ENCODE data around the gene INO80E.

Gene INO80E

DNA sequence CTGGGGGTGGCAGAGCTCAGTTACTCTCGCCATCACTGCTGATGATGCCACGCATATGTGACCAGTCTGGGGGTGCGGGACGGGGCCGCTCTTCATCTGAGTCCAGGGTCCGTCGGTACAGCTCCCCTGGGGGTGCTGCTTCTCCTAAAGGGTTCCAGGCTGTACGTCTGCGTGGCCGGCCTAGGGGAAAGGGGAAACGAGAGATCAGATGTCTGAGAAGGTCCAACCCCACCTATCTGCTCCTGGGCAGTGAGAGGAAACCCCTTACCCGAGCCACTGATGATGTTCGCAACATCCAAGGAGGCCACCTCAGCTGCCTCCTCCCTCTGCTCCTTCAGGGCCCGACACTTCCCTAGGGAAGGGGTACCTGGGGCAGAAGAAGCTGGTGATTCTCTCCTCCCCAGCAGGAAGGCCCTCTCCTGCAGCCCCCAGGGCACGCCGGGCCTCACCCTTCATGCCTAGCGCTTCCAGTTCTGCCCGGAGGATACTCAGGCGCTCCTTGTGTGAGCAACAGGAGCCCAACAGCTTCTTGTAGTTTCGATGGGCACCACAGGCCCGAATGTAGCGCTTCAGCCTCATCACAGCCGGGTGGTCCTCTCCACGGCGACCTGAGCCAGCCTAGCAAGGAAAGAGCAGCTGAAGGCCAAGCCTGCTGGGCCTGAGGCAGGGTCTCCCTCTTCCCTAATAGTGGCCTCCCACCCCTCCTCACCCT, 2.7 kb upstream of the INO80E start:
- no peak for DNase-seq (ENCODE audit: low read depth)

DNA sequence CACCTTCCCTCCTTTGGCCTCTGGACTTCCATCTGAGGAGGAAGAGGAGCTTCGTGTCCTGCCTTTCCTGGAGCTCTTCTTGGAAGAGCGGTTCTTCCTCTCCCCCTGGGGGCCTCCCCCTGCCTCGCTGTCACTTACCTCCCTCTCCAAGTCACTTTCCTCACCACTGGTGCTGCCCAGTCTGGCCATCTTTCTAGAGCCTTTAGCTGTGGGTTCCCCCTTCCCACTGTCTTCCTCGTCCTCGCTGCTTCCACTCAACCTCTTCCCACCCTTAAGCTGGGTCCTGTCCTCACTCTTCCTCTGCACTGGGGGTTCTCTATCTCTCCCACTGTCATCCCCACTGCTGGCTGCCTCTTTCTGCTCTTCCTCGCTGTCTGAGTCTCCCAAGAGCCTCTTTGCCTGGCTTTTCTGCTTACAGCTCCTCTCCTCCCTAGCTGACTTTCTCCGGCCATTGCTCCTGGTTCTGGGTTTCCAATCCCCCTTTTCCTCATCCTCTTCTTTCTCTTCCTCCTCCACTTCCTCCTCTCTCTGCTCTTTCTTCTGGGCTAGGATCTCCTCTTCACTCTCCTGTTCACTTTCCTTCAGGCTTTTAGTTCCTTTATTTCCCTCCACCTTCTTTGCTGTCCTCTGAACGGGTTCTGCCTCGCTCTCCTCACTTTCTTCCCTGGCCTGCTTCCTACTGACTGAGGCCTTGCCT, 2.0 kb upstream of the INO80E start:
- DNase-seq (ENCODE audit: low read depth): no peak

DNA sequence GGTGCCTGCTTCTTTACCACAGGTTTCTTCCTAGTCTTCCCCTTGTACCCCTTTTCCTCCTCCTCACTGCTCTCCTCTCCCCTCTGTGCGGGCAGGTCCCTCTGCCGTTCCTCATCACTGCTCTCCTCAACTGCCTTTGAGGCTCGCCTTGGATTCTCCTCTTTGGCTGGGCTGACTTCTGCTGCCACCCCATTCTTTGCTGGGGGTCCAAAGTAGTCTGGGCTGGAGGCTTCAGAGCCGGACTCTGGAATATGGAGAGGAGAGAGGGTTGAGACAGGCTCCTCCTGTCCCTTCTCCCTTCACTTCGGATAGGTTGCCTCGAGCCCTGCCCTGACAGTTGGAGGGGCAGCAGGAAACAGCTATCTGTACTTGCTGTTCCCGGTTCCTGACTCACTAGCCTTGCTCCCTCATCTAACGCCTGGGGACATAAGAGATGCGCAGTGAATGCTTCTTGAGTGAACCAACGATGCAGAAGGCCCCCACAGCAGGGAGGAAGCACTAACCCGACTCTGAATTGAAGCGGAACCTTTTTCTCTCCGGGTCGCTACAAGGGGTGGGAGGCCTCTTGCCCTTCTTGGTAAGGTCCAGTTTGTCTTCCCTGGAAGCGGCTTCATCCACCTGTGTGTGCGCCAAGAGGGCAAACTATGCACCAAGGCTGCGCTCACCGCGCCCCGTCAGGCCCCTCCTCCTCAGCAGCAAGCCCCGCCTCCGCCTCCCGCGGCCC, 1.3 kb upstream of the INO80E start:
- no peak for DNase-seq (ENCODE audit: low read depth)

DNA sequence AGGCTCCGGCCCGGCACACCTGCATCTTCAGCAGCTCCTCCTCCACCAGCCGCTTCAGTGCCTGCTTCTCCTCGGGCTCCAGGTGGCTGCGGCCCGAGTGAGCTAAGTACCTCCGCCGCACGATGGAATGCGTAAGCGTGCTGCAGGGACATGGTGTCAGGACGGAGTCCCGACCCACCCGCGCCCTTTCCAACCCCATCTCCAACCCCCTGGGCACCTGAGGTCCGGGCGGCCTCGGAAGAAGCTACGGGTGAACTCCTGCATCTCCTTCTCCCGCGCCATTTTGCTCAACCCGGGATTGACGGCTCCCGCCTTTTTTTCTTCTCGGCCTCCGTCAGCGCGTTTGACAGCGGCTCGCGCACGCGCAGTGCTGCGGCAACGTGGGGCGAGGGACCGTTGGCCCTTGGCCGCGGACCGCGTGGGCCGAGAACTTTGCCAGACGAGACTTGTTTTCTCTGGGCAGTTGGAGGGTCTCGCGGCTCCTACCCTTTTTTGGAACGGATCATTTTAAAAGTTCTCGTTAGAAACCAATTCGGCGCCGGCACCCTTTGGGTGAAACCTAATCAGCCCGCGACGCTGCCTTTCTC, 624 bp upstream of the INO80E start, which contains the start of gene HIRIP3:
TSS of gene HIRIP3 (minus strand) at position 294 of the 587 bp plus-strand sequence. CDS start at position 282, 12 bp downstream.
- no peak for DNase-seq (ENCODE audit: low read depth)

DNA sequence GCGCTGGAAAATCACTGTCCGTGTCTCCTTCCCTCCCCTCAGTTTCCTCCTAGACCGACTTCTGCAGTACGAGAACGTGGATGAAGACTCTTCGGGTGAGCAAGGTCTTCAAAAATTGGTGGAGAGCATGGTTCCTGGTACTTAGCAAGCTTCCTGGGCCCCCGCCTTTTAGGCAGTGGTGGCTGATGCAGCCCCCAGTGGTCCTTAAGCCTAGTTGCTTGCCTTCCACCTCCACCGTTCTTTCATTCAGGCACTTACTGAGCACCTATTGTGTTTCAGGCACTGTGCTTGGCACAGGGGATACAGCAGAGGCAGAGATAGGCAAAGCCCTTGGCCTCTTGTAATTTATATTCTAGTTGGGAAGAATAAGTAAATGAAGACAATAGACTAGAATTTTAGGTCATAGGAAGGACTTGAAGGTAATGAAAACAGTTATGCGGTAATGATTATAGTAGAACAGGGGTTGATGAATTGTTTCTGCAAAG, 767 bp downstream of the INO80E start:
- DNase-seq (ENCODE audit: low read depth): no peak

DNA sequence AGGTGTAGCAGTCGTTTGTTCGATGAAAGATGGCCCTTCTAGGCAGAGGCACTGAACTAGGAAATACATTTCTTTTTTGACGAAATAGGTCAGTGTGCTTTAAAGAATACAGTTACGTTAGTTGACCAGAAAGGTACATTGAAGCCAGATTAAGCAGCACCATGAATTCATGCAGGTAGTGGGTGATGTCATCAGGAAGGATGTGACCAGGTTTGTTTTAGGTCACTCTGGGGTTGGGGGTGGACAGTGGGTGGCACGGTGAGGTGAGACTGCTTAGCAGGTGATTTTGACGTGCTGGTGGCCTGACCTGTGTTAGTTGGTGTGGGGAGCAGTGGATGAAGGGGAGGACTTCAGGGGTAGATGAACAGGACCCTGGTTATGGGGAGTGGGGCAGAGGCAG, 3.6 kb downstream of the INO80E start:
- no peak for DNase-seq (ENCODE audit: low read depth)

DNA sequence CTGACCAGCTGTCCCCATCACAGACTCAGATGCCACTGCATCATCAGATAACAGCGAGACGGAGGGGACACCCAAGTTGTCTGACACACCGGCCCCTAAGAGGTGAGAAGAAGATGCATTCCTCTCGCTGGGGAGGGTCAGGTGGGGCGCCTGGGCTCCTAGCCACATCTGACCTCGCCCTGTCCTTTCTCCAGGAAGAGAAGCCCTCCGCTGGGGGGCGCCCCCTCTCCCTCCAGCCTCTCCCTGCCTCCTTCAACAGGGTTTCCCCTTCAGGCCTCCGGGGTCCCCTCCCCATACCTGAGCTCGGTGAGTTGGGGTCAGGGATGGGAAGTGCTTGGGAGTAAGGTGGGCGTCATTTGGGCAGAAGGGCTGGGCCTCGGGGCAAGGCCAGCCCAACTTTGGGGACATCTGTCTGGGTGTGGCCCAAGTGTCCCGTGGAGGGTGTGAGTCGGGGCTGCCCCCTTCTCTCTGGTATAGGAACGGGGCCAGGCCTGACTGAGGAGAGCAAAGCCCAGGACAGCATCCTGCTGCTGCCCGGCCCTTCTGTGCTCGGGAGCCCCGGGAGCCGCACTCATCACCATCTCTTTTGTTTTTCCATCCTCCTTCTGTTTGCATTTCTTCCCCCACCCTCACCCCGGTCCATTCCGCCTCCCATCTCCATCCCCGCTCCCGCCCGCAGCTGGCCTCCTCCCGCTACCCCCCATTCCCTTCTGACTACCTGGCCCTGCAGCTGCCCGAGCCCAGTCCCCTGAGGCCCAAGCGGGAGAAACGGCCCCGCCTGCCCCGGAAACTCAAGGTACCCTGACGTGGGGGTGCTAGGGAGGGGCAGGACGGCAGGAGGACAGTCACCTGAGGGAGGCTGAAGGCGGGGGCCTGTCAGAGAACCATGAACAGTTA, 4.9 kb downstream of the INO80E start:
- no peak for DNase-seq (ENCODE audit: low read depth)

DNA sequence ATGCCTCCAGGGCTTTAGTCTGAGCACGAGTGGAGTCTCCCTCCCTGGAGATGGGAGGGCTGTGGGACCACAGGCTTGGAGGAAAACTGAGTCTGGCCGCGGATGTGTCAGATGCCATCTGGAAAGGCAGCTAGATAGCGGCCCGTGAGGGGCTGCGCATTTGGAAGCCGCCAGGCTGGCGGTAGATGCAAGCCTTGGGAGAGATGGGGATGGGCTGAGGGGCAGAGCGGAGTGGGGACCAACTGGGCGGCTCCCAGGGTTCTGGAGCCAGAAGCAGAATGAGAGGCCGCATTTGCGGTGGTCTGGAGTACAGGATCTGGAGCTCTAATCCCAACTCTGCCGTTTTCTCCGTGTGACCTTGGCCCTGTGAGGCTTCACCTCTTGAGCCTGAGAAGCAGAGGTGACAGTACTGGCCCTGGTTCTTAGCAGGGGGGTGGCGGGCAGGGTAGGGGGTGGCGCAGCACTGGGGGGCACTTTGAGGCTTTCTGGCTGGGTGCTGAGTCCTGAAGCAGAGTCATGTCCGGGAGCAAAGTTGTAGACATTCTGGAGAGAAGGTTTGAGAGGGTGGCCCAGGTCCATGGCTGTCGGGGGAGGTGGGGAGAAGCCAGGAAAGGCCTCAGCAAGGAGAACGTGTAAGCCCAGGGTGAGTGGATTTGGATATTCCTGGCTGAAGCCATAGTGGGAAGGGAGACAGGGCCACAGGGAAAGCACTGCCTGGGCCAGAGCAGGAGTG, 6.7 kb downstream of the INO80E start:
- no peak for DNase-seq (ENCODE audit: low read depth)

DNA sequence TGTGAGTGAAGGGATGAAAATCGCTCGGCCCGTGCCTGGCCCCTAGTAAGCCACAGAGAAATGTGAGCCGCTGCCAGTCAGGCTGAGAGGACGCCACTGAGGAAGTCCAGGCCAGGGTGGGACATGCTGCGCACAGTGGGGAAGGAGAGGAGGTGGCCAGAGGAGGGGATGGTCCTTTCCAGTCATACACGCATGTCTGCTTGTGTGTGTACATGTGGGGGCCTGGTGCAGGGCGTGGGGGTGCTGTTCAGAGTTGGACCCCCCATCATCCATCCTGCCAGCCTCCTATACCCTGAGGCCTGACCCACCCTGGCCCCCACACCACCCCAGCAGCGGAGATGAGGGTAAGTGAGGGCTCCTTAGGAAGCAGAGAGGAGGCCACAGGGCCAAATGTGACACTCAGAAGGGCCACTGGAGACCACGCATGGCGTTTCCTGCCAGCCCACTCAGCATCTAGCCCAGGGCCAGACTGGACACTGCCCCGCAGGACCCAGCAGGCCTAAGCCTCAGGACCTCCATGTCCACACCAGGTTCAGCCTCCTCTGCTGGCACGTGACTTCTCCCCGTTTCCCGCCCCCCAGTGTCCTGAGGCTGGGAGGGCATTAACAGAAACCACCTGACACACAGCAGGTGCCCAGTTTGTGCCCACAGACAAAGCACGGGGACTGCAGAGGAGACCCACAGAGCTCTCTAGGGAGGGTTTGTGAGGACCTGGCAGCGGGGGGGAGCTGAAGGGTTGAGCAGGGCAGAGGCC, 7.8 kb downstream of the INO80E start:
- no peak for DNase-seq (ENCODE audit: low read depth)

DNA sequence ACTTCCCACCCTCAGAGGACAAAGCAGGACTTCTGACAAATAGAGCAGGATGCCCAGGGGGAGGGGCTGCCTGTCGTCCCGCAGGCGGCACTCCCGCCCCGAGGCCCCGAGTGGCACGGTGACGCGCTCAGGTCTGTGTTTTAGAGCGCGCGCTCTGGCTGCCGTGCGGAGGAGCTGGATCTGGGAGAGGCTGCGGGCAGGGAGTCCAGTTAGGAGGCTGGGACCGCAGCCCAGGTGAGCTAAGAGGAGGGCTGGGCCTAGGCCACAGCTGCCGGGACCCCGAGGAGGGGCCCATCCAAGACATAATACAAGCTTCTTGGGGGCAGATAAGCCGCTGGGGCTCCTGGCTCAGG, 8.4 kb downstream of the INO80E start:
- no peak for DNase-seq (ENCODE audit: low read depth)

DNA sequence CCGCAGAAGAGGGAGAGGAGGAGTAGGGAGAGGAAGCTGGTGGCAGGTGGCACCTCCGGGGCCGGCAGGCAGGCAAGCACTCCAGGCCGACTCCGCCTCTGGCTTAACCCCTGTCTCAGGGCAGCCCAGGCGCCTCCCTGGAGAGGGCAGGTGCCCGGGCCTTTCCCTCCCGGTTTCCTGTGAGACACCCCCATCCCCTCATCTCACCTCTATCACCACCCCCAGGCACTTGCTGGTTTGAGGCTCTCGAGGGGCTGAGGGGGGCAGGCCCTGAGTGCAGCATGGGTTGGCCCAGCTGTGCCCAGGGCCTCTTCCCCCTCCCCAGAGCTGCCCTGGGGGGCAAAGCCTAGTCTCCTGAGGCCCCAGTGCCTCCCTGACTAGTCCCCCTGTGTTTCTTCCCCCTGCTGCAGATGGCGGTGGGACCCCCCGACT, 8.8 kb downstream of the INO80E start:
- DNase-seq (ENCODE audit: low read depth): no peak

DNA sequence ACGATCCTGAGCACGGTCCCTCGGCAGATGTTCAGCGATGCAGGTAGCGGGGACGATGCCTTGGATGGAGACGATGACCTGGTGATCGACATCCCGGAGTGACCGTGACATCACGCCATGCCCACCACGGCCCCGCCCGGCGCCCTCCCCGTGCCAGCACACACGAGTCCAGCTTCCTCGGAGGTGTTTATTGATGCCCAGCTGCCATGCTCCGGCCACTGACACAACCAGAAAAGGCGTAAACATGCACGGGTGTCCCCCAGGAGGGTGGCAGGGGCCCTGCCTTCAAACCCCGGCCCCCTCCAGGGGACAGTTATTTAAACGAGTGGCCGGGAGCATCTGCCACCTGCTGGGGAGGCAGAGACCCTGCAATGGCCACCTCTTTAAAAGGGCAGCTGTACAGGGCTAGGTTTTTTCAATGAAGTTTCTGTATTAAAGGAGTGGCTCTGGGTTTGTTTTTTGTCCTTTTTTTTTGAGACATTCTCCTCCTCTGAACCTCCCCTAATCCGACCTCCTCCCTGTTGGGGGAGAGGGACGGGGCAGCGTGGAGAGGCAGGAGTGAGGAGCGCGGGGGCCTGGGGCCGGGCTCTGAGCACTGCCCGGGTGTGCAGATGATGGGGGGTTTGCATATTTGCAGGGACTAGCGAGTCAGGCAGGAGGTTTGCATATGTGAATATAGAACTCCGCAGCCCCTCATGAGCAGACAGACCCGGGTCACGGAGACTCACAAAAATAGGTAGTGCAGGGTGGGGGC, 9.5 kb downstream of the INO80E start:
- DNase-seq (ENCODE audit: low read depth): no peak

DNA sequence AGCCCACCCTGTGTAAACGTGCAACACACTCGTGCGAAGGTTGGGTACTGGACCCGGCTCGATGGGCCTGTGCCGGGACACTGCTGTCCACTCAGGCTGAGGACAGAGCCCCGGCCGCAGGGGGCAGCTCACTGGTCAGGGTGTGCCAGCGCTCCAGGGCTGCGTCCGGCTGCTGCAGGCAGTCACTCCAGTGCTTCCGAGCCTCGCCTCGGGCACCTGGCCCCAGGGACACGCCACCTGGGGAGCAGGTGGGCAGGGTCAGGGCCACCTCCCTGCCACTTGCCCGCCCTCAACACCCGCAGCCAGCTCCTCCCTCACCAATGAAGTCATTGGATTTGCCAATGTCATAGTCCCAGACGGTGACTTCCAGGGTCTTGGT, 10.0 kb downstream of the INO80E start:
- no peak for DNase-seq (ENCODE audit: low read depth)

DNA sequence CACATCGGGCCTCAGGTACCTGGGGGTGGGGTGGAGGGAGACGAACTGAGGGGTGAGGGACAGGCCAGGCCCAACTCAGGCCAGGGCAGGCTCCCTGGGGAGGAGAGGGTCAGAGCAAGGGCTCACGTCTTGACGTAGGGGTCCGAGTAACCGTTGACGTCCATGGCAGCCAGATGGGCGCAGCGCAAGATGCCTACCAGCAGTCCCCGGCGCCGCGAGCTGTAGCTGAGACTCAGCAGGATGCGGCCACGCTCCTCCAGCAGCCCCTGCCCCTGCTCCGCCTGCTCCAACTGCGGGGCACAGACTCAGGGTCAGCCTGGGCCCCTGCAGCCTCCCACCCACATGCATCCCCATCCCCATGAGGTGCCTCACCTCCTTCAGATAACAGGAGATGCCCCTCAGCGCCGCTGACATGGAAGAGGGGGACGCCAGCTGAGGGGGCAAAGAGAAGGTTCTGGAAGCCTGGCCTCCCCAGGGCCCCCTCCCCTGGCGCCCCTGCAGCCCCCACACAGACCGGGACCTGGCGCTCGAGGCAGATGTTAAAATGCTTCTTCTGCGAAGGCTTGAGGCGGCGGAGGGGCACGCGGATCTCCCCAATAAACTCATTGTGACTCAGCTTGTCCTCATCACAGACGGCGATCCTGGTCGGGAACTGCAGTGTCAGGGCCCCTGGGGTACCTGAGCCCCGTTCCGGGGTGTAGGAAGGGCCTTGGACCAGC, 10.8 kb downstream of the INO80E start:
- no peak for DNase-seq (ENCODE audit: low read depth)

DNA sequence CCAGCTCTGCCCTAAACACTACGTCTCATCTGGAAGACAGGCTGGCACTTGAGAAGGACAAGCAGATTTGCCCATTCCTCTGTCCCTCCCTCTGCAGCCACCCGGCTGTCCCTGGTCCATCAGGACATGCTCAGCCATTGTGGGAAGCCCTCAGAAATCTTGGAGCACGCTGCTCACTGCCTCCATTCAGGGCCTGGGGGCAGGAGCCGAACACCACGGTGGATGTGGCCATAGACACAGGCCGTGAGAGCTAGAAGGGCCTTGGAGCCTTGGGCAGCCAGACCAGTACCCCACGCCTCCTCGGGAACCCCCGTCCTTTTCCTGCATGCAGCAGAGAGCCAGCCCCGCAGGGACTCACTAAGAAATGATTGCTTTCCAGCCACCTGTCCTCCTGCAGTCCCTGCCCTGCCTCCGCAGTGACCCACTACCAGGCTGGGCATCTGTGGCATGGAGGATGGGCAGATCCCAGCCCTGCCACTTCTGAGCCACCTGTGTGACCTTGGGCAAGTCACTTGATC, 11.4 kb downstream of the INO80E start:
- no peak for DNase-seq (ENCODE audit: low read depth)

DNA sequence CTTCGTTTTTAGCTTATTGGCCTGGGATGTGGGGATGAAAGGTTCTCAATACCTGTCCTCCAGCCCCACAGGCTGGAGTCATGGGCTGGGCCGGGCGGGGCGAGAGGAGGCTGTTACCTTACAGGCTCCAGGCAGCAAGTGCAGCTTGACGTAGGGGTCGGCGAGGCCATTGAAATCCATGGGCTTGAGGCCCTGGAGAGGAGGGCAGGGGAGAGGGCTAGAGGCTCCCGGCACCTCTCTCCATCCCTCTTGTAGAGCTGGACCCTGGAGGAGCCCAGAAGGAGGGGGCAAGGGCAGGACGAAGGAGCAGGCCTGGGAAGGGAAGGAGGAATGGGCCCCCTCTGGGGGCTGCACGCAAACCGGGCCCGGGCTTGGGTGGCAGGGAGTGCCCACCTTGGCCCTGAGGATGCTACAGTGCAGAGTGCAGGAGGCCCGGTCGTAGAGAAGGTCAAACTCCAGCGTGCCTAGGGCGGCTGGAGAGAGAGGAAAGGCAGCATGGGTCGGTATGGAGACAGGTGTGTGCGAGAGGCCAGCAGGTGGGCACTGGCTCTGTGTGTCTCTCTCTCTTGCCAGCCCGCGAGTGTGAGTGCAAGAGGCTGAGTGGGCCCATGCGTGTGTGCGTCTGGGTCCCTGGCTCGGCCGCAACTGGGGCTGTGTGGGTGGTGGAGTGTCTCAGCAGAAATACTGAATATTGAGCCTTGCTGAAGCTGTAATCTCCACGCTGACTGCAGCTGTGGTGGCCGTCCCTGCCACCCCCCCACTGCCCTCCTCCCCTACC, 13.2 kb downstream of the INO80E start:
- no peak for DNase-seq (ENCODE audit: low read depth)

DNA sequence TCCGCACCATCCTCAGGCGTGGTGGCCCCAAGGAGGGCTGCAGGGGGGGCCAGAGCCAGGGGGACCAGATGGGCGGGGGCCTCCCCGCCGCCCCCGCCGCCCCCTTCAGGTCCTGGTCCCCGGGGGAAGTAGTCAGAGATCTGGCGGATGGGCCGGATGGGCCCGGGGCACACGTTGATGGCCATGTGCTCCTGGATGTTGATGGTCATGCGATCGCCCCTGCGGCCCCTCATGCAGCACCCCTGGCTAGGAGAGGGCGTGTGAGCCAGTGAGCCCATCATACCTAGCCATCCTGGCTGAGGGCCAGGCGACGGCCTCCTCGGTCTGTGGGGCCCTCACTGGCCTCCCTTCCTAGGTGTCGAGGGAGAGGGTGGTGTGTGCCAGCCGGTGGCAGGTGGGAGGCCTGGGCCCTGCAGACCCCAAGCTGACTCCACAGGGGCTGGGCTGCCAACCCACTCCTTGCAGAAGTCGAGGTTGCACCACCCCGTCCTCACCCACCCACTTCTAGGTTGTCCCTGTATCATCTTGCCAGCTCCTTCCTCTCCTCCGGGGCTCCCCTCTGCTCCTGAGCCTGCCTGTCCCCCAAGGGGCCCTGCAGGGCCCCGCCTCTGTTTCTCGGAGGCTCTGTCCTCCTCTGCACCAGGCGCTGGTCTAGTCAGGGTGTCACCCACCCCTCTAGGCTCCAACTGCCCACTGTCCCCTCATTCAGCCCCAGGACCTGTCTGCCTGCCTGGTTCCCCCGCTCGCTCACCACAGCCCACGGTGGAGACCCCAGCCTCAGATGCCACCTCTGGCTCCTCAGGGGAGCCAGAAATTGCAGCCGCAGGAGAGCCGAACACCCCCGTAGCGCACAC, 14.2 kb downstream of the INO80E start:
- DNase-seq (ENCODE audit: low read depth): no peak

All from non-pigmented ciliary epithelial cell (primary cell).